CD14-positive monocyte (primary cell): Measurements from ENCODE around the gene TLR8. TPM values are rescaled to one million over a fixed set of nuclear protein-coding genes. Genes with fewer than 3 reads are reported as not detected.

Experiments
- DNase-seq, 3 donors: peaks; one replicate each; pipeline ENCODE4 v3.0.0-alpha.2; 2011 to 2022
- H2AFZ ChIP-seq: 2 replicates; pipeline ENCODE4 v1.6.0; 2012; ENCODE audit warnings: mild to moderate bottlenecking, low read depth, low read length, inconsistent platforms; ENCODE audit not compliant: insufficient read depth, poor library complexity, severe bottlenecking
- H3K27ac ChIP-seq, 2 donors: 1 replicate in 1 of 2; 2 replicates in 1 of 2; pipeline ENCODE4 v1.5.1; 2012 to 2013; ENCODE audit warnings: low read length in 2 of 2, control low read depth in 1 of 2, inconsistent platforms in 1 of 2, low read depth in 1 of 2, mild to moderate bottlenecking in 1 of 2
- H3K27me3 ChIP-seq, 2 donors: one replicate each; pipeline versions ENCODE4 v1.6.0 to v1.6.1; 2011 to 2013; ENCODE audit warnings: low read length in 2 of 2; ENCODE audit not compliant: control insufficient read depth in 2 of 2, insufficient read depth in 2 of 2
- H3K36me3 ChIP-seq, 2 donors: replicated peaks in 1 of 2; 1 replicate in 1 of 2; 2 replicates in 1 of 2; pipeline versions ENCODE4 v1.5.1 to v1.6.1; 2012 to 2013; ENCODE audit warnings: low read length in 2 of 2, control low read depth in 1 of 2, inconsistent platforms in 1 of 2, mild to moderate bottlenecking in 1 of 2; ENCODE audit not compliant: insufficient read depth in 2 of 2, control insufficient read depth in 1 of 2
- H3K4me1 ChIP-seq, 2 donors: 1 replicate in 1 of 2; 2 replicates in 1 of 2; pipeline versions ENCODE4 v1.5.1 to v1.6.1; 2012 to 2013; ENCODE audit warnings: low read length in 2 of 2, control low read depth in 1 of 2, inconsistent platforms in 1 of 2, mild to moderate bottlenecking in 1 of 2, moderate library complexity in 1 of 2; ENCODE audit not compliant: insufficient read depth in 2 of 2, control insufficient read depth in 1 of 2
- H3K4me2 ChIP-seq: replicated peaks from 2 replicates; pipeline ENCODE3; 2012; ENCODE audit warnings: low read length, moderate library complexity, mild to moderate bottlenecking; ENCODE audit not compliant: poor library complexity, severe bottlenecking; ENCODE audit errors: extremely low read depth
- H3K4me3 ChIP-seq, 3 experiments: fragments of 200-600 bp in 1 of 3; sonication (generic) in 1 of 3; replicated peaks in 1 of 3; 1 replicate in 2 of 3; 2 replicates in 1 of 3; pipeline ENCODE4 v1.5.1; 2011 to 2013; ENCODE audit warnings: low read length in 3 of 3, mild to moderate bottlenecking in 3 of 3, control low read depth in 2 of 3, low read depth in 2 of 3, inconsistent platforms in 1 of 3, moderate library complexity in 1 of 3
- H3K79me2 ChIP-seq: 2 replicates; pipeline ENCODE4 v1.6.0; 2012; ENCODE audit warnings: mild to moderate bottlenecking, control low read depth, inconsistent platforms, low read length, moderate library complexity; ENCODE audit not compliant: insufficient read depth
- H3K9ac ChIP-seq: 2 replicates; pipeline ENCODE4 v1.6.0; 2017; ENCODE audit warnings: low read length, mild to moderate bottlenecking; ENCODE audit not compliant: insufficient read depth, poor library complexity, severe bottlenecking
- H3K9me3 ChIP-seq, 2 donors: replicated peaks in 1 of 2; 1 replicate in 1 of 2; 2 replicates in 1 of 2; pipeline versions ENCODE4 v1.5.1 to v1.6.1; 2012 to 2013; ENCODE audit warnings: low read length in 2 of 2, control low read depth in 1 of 2; ENCODE audit not compliant: control insufficient read depth in 1 of 2, insufficient read depth in 1 of 2
- H4K20me1 ChIP-seq: 2 replicates; pipeline ENCODE4 v1.6.0; 2012; ENCODE audit warnings: mild to moderate bottlenecking, low read length, control low read depth, moderate library complexity; ENCODE audit not compliant: insufficient read depth
- H3K27ac Mint-ChIP-seq, 7 donors: one replicate each; pipeline ENCODE4 v1.8.0; 2020; ENCODE audit warnings: mild to moderate bottlenecking in 7 of 7, mixed read lengths in 7 of 7, moderate library complexity in 6 of 7, inconsistent platforms in 2 of 7
- H3K27me3 Mint-ChIP-seq, 3 donors: one replicate each; pipeline ENCODE4 v1.8.0; 2021 to 2022; ENCODE audit warnings: low read depth in 3 of 3, mild to moderate bottlenecking in 3 of 3, mixed read lengths in 3 of 3, moderate library complexity in 3 of 3, inconsistent platforms in 1 of 3
- H3K36me3 Mint-ChIP-seq, 2 donors: one replicate each; pipeline ENCODE4 v1.8.0; 2020; ENCODE audit warnings: mixed read lengths in 2 of 2, inconsistent platforms in 1 of 2, mild to moderate bottlenecking in 1 of 2
- H3K4me1 Mint-ChIP-seq: one replicate; pipeline ENCODE4 v1.8.0; 2020; ENCODE audit warnings: mild to moderate bottlenecking, mixed read lengths
- H3K4me3 Mint-ChIP-seq, 2 donors: one replicate each; pipeline ENCODE4 v1.8.0; 2020; ENCODE audit warnings: mild to moderate bottlenecking in 2 of 2, mixed read lengths in 2 of 2, moderate library complexity in 1 of 2
- H3K9me3 Mint-ChIP-seq, 7 donors: one replicate each; pipeline ENCODE4 v1.8.0; 2020 to 2022; ENCODE audit warnings: mixed read lengths in 7 of 7, mild to moderate bottlenecking in 6 of 7, moderate library complexity in 6 of 7, inconsistent platforms in 2 of 7
- WGBS: methylation state at CpG from one replicate; pipeline ENCODE4 v1.1.5; 2013; ENCODE audit warnings: missing lambda C conversion rate; ENCODE audit not compliant: insufficient coverage; 5-methylcytosine and 5-hydroxymethylcytosine counted together
- intact Hi-C, 2 donors: fragments of 100-400 bp; cut with micrococcal nuclease; formaldehyde crosslinking; loops; one replicate each; pipeline versions ENCODE4 v1.15.0 to v1.15.1; 2023
- polyA plus RNA-seq, 3 donors: library from polyadenylated mRNA; depleted of rRNA in 1 of 3; unstranded in 2 of 3; stranded (reverse) in 1 of 3; fragments of 300-500 nt in 2 of 3; fragments of >200 nt in 1 of 3; fragmentation: Illumina TruSeq in 2 of 3; gene quantifications; 1 replicate in 2 of 3; 2 replicates in 1 of 3; pipeline ENCODE4 v1.2.3, GENCODE V29; 2012 to 2021
- TF ChIP-seq, protein P1 (sequence below): fragments of 200-600 bp; IDR thresholded peaks from one replicate; pipeline ENCODE4 v1.8.0; 2022; ENCODE audit warnings: antibody characterized with exemption, mild to moderate bottlenecking

TLR8 gene
- polyA plus RNA-seq, 3 donors = 23.1 to 61.9 (median 48.5) TPM

DNA sequence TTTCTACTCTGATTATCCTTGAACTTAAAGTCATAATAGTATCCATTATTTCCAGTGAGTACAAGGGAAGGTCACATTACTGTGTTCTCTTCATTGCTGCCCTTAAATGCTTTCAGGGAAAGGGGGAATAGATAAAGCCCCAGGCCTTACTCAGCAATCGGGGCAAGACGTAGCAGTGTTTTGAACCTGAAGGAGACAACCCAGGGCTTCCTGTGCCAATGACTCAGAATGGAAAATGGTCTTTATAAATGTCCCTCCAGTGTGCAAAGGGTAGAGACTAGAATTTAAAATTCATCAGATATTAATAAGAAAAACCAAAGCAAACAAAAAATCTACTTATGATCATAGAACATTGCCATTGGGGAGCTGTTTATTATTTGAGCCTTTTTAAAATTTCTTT lies 23.7 kb downstream of the TLR8 start:
- Mint-ChIP-seq H3K9me3 (peaks cover 2 to 39% (median 7%) of the 10 kb centered on the region in 7 donors), H3K27me3 (peaks cover 0 to 47% (median 0%) of the 10 kb centered on the region in 3 donors), H3K27ac (no peak overlapping the region), H3K4me3 (no peak overlapping the region), H3K36me3 (no peaks in the 10 kb centered on the region), H3K4me1 (peaks cover 10% of the 10 kb centered on the region)
- no peaks in the 10 kb centered on the region for H3K4me1 ChIP-seq
- H3K9ac ChIP-seq = no peak overlapping the region
- H3K9me3 ChIP-seq = peaks cover 4 to 5% of the 10 kb centered on the region in 2 donors
- H3K27me3 ChIP-seq = peaks cover 0 to 49% of the 10 kb centered on the region in 2 donors
- no peaks in the 10 kb centered on the region for H4K20me1 ChIP-seq
- TF ChIP-seq, protein P1, sequence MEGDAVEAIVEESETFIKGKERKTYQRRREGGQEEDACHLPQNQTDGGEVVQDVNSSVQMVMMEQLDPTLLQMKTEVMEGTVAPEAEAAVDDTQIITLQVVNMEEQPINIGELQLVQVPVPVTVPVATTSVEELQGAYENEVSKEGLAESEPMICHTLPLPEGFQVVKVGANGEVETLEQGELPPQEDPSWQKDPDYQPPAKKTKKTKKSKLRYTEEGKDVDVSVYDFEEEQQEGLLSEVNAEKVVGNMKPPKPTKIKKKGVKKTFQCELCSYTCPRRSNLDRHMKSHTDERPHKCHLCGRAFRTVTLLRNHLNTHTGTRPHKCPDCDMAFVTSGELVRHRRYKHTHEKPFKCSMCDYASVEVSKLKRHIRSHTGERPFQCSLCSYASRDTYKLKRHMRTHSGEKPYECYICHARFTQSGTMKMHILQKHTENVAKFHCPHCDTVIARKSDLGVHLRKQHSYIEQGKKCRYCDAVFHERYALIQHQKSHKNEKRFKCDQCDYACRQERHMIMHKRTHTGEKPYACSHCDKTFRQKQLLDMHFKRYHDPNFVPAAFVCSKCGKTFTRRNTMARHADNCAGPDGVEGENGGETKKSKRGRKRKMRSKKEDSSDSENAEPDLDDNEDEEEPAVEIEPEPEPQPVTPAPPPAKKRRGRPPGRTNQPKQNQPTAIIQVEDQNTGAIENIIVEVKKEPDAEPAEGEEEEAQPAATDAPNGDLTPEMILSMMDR = no peak
- no peaks in the 10 kb centered on the region for H3K36me3 ChIP-seq
- no peak overlapping the region for H3K27ac ChIP-seq
- intact Hi-C loops = no loop called here
- no peak for DNase-seq
- H3K4me2 ChIP-seq = no peak overlapping the region
- WGBS = no CpG with 5 or more reads among the region's 2 CpGs
- H3K4me3 ChIP-seq = no peak overlapping the region
- H2AFZ ChIP-seq = no peak overlapping the region
- H3K79me2 ChIP-seq = no peaks in the 10 kb centered on the region

DNA sequence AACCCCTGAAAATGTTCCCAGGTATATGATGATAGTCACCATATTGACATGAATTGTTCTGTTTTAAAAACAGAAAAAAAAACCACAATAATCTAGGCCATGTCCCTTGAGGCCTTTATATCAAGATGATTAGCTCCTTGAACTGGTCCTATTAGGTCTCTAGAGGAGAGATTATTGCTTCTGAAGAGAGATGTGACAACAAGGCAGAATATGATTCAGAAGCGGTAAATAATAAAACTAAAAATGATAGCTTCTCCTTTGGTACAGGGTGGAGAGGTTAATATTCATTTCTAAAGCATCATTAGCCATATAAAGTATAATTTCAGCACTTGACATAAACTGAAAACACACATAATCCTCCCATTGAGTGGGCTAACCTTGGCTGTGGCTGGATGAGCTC lies 25.8 kb downstream of the TLR8 start:
- peaks cover 0 to 46% of the 10 kb centered on the region in 2 donors for H3K27me3 ChIP-seq
- H3K27ac Mint-ChIP-seq = no peak overlapping the region
- intact Hi-C loops = no loop called here

More for the DNA sequence above, 25.8 kb downstream of the TLR8 start:
- Histone ChIP-seq H3K9me3 (peaks cover 4 to 6% of the 10 kb centered on the region in 2 donors), H3K4me1 (no peaks in the 10 kb centered on the region), H3K36me3 (no peaks in the 10 kb centered on the region), H3K9ac (no peak overlapping the region), H3K79me2 (no peaks in the 10 kb centered on the region), H3K4me2 (no peak overlapping the region), H4K20me1 (no peaks in the 10 kb centered on the region), H3K4me3 (no peak overlapping the region), H2AFZ (no peak overlapping the region), H3K27ac (no peak overlapping the region)
- Mint-ChIP-seq H3K4me3 (no peak overlapping the region), H3K36me3 (no peaks in the 10 kb centered on the region), H3K4me1 (peaks cover 10% of the 10 kb centered on the region), H3K9me3 (peaks cover 2 to 41% (median 7%) of the 10 kb centered on the region in 7 donors), H3K27me3 (peaks cover 0 to 53% (median 0%) of the 10 kb centered on the region in 3 donors)
- DNase-seq = no peak
- WGBS = no CpG with 5 or more reads among the region's 1 CpG
- TF ChIP-seq, protein P1 = no peak
